ENCODE data around the gene LY6G5B. TPM values are rescaled to one million over a fixed set of nuclear protein-coding genes. Genes with fewer than 3 reads are reported as not detected.

Gene LY6G5B
- total RNA-seq, 1 donor, result 5.4 TPM

DNA sequence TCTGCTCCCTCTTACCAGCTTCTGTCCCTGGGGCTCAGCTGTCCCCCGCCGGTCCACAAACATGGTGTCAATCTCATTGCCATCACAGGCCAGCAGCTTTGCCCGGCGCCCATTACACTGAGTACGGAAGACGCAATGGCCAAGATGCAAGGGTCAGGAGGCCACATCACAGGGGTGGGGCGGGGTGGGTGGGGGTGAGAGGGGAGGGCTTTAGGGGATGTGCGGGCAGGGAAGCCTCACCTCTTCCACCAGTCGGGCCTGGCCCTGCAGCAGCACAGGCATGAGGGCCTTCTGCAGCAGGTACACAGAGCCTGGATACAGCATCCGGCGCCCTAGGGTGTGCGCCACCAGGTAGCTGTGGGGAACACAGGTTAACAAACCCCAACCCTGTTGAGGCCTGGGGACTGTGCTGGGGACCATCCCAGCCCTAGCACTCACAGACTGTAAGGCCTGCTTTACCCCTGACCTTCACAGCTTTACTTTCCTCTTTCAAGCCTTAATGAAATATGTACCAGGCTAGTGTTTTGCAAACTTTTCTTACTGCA lies 21.9 kb downstream of the LY6G5B start:
- peaks cover 74% of the 10 kb centered on the region for H3K36me3 ChIP-seq (ENCODE audit: insufficient read depth, low read length)
- no peak for TF ChIP-seq CTCF (IDR thresholded peaks at IDR 0.05; ENCODE audit: extremely low read depth, low read depth, low read length)
- H3K79me2 ChIP-seq (ENCODE audit: insufficient read depth, low read length), result no peaks in the 10 kb centered on the region
- peaks cover 5% of the 10 kb centered on the region for H4K20me1 ChIP-seq (ENCODE audit: insufficient read depth, low read length)
- no peaks in the 10 kb centered on the region for H3K27me3 ChIP-seq (ENCODE audit: insufficient read depth, low read length)
- no peak overlapping the region for H3K4me2 ChIP-seq (ENCODE audit: insufficient read depth, low read length)
- H3K9me3 ChIP-seq (ENCODE audit: low read depth, low read length), result no peaks in the 10 kb centered on the region
- no peaks in the 10 kb centered on the region for H3K4me1 ChIP-seq (ENCODE audit: insufficient read depth, low read length)
- no peak overlapping the region for H2AFZ ChIP-seq (ENCODE audit: low read length)
- no peak for DNase-seq (ENCODE audit: insufficient read length, low spot score, missing footprints)
- no peak overlapping the region for H3K27ac ChIP-seq (ENCODE audit: low read depth, low read length)
- no peak overlapping the region for H3K4me3 ChIP-seq (ENCODE audit: insufficient read depth, low read length)

- H3K4me2 ChIP-seq (ENCODE audit: insufficient read depth, low read length), result no peak overlapping the region
- no peak overlapping the region for H2AFZ ChIP-seq (ENCODE audit: low read length)
- peaks cover 6% of the 10 kb centered on the region for H4K20me1 ChIP-seq (ENCODE audit: insufficient read depth, low read length)
- H3K4me3 ChIP-seq (ENCODE audit: insufficient read depth, low read length), result no peak overlapping the region
- H3K27ac ChIP-seq (ENCODE audit: low read depth, low read length), result no peak overlapping the region
- no peak for DNase-seq (ENCODE audit: insufficient read length, low spot score, missing footprints)
- no peaks in the 10 kb centered on the region for H3K4me1 ChIP-seq (ENCODE audit: insufficient read depth, low read length)
- no peaks in the 10 kb centered on the region for H3K9me3 ChIP-seq (ENCODE audit: low read depth, low read length)
- peaks cover 73% of the 10 kb centered on the region for H3K36me3 ChIP-seq (ENCODE audit: insufficient read depth, low read length)
- no peaks in the 10 kb centered on the region for H3K79me2 ChIP-seq (ENCODE audit: insufficient read depth, low read length)
- no peak for TF ChIP-seq CTCF (IDR thresholded peaks at IDR 0.05; ENCODE audit: extremely low read depth, low read depth, low read length)
- H3K27me3 ChIP-seq (ENCODE audit: insufficient read depth, low read length), result no peaks in the 10 kb centered on the region
These were observed 22.6 kb downstream of the LY6G5B start for GRCh38 chr6:31692353-31692752.

GRCh38 chr6:31692886-31693285 lies 23.1 kb downstream of the LY6G5B start:
- TF ChIP-seq CTCF (IDR thresholded peaks at IDR 0.05; ENCODE audit: extremely low read depth, low read depth, low read length), result no peak
- Histone ChIP-seq H3K27me3 (ENCODE audit: insufficient read depth, low read length) (no peaks in the 10 kb centered on the region), H3K4me1 (ENCODE audit: insufficient read depth, low read length) (no peaks in the 10 kb centered on the region), H4K20me1 (ENCODE audit: insufficient read depth, low read length) (peaks cover 9% of the 10 kb centered on the region), H3K4me3 (ENCODE audit: insufficient read depth, low read length) (no peak overlapping the region), H3K9me3 (ENCODE audit: low read depth, low read length) (no peaks in the 10 kb centered on the region), H3K79me2 (ENCODE audit: insufficient read depth, low read length) (no peaks in the 10 kb centered on the region), H3K36me3 (ENCODE audit: insufficient read depth, low read length) (peaks cover 68% of the 10 kb centered on the region), H2AFZ (ENCODE audit: low read length) (no peak overlapping the region), H3K27ac (ENCODE audit: low read depth, low read length) (no peak overlapping the region), H3K4me2 (ENCODE audit: insufficient read depth, low read length) (no peak overlapping the region)
- no peak for DNase-seq (ENCODE audit: insufficient read length, low spot score, missing footprints)

- H3K36me3 ChIP-seq (ENCODE audit: insufficient read depth, low read length), result peaks cover 62% of the 10 kb centered on the region
These were observed 23.8 kb downstream of the LY6G5B start for GRCh38 chr6:31693535-31693934.

More at GRCh38 chr6:31693535-31693934, 23.8 kb downstream of the LY6G5B start:
- Histone ChIP-seq H3K4me1 (ENCODE audit: insufficient read depth, low read length) (no peaks in the 10 kb centered on the region), H2AFZ (ENCODE audit: low read length) (no peak overlapping the region), H3K4me3 (ENCODE audit: insufficient read depth, low read length) (no peak overlapping the region), H3K27me3 (ENCODE audit: insufficient read depth, low read length) (no peaks in the 10 kb centered on the region), H3K9me3 (ENCODE audit: low read depth, low read length) (no peaks in the 10 kb centered on the region), H3K27ac (ENCODE audit: low read depth, low read length) (no peak overlapping the region), H3K79me2 (ENCODE audit: insufficient read depth, low read length) (no peaks in the 10 kb centered on the region), H4K20me1 (ENCODE audit: insufficient read depth, low read length) (peaks cover 9% of the 10 kb centered on the region), H3K4me2 (ENCODE audit: insufficient read depth, low read length) (no peak overlapping the region)
- DNase-seq (ENCODE audit: insufficient read length, low spot score, missing footprints), result no peak
- TF ChIP-seq CTCF (IDR thresholded peaks at IDR 0.05; ENCODE audit: extremely low read depth, low read depth, low read length), result no peak

All from osteoblast (primary cell).